Osteocyte (in vitro differentiated cells): ENCODE measurements around the gene PPAN. TPM values are rescaled to one million over a fixed set of nuclear protein-coding genes. Genes with fewer than 3 reads are reported as not detected.
A peak's percentile ranks its signal among the peaks of the same experiment; 100 is the strongest.

Source experiments
- DNase-seq: peaks from one replicate; pipeline ENCODE4 v3.0.0; 2021; ENCODE audit warnings: mixed read lengths; ENCODE audit not compliant: unreplicated experiment; ENCODE audit errors: extremely low spot score
- H3K27ac Mint-ChIP-seq: one replicate; pipeline ENCODE4 v1.8.0; 2021; ENCODE audit warnings: mild to moderate bottlenecking, mixed read lengths; ENCODE audit not compliant: unreplicated experiment
- H3K27me3 Mint-ChIP-seq: one replicate; pipeline ENCODE4 v1.8.0; 2021; ENCODE audit warnings: mixed read lengths; ENCODE audit not compliant: unreplicated experiment
- H3K36me3 Mint-ChIP-seq: one replicate; pipeline ENCODE4 v1.8.0; 2021; ENCODE audit warnings: mixed read lengths; ENCODE audit not compliant: unreplicated experiment
- H3K4me1 Mint-ChIP-seq: one replicate; pipeline ENCODE4 v1.8.0; 2021; ENCODE audit warnings: mixed read lengths; ENCODE audit not compliant: unreplicated experiment
- H3K4me3 Mint-ChIP-seq: one replicate; pipeline ENCODE4 v1.8.0; 2021; ENCODE audit warnings: mild to moderate bottlenecking, moderate library complexity, mixed read lengths; ENCODE audit not compliant: unreplicated experiment
- H3K9me3 Mint-ChIP-seq: one replicate; pipeline ENCODE4 v1.8.0; 2021; ENCODE audit warnings: mixed read lengths; ENCODE audit not compliant: unreplicated experiment
- total RNA-seq: library from RNA; stranded (reverse); gene quantifications from 2 replicates; pipeline ENCODE4 v1.2.1, GENCODE V29; 2021
- TF ChIP-seq, protein P1 (sequence below): fragments of 200-600 bp; sonication (generic); IDR thresholded peaks from 2 replicates; pipeline ENCODE4 v1.5.0; 2021; ENCODE audit warnings: antibody characterized with exemption, mild to moderate bottlenecking, moderate library complexity

The PPAN gene
- total RNA-seq, 1 donor from 2014 or later = 40.9 TPM

DNA sequence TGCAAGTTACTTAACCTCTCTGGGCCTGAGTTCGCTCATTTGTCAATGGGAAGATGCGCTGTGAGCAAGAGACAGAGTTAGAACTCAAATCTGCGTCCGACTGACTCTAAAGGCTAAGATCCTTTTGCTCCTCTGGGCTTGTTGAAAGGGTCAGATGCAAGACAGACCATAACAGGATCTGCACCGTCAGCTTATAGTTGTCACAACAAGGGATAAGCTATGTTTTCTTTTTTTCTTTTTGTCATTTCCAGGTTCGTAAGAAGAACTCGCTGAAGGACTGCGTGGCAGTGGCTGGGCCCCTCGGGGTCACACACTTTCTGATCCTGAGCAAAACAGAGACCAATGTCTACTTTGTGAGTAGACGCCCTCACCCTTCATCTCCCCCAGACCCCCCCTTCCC is 1.1 kb downstream of the PPAN start:
- Mint-ChIP-seq H3K9me3 (no peaks in the 10 kb centered on the region), H3K36me3 (peaks cover 18% of the 10 kb centered on the region), H3K27me3 (no peaks in the 10 kb centered on the region), H3K4me3 (peak overlapping the region; percentile 82), H3K27ac (peak overlapping the region; percentile 73), H3K4me1 (peaks cover 14% of the 10 kb centered on the region)
- DNase-seq = no peak
- TF ChIP-seq, protein P1, sequence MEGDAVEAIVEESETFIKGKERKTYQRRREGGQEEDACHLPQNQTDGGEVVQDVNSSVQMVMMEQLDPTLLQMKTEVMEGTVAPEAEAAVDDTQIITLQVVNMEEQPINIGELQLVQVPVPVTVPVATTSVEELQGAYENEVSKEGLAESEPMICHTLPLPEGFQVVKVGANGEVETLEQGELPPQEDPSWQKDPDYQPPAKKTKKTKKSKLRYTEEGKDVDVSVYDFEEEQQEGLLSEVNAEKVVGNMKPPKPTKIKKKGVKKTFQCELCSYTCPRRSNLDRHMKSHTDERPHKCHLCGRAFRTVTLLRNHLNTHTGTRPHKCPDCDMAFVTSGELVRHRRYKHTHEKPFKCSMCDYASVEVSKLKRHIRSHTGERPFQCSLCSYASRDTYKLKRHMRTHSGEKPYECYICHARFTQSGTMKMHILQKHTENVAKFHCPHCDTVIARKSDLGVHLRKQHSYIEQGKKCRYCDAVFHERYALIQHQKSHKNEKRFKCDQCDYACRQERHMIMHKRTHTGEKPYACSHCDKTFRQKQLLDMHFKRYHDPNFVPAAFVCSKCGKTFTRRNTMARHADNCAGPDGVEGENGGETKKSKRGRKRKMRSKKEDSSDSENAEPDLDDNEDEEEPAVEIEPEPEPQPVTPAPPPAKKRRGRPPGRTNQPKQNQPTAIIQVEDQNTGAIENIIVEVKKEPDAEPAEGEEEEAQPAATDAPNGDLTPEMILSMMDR = no peak

DNA sequence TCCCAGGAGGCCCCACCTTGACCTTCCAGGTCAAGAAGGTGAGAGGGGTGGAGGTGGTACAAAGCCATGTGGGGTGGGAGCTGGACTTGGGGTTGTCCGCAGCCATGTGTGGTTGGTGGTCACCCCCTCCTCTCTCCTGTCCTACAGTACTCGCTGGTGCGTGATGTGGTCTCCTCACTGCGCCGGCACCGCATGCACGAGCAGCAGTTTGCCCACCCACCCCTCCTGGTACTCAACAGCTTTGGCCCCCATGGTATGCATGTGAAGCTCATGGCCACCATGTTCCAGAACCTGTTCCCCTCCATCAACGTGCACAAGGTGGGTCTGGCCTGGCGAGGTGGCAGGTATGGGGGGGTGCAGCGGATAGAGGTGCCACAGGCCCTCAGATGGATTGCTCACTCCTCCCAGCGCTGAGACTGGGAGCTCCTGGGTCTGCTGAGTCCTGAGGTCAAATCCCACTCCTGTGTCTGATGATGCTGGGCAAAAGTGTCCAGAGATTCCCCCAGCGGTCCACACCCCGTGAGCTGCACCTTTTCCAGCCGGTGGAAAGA is 1.7 kb downstream of the PPAN start:
- no peak for DNase-seq
- Mint-ChIP-seq H3K4me3 (peak overlapping the region; percentile 82), H3K36me3 (peaks cover 18% of the 10 kb centered on the region), H3K27me3 (no peaks in the 10 kb centered on the region), H3K27ac (no peak overlapping the region), H3K9me3 (no peaks in the 10 kb centered on the region), H3K4me1 (peaks cover 19% of the 10 kb centered on the region)
- TF ChIP-seq, protein P1 = no peak

DNA sequence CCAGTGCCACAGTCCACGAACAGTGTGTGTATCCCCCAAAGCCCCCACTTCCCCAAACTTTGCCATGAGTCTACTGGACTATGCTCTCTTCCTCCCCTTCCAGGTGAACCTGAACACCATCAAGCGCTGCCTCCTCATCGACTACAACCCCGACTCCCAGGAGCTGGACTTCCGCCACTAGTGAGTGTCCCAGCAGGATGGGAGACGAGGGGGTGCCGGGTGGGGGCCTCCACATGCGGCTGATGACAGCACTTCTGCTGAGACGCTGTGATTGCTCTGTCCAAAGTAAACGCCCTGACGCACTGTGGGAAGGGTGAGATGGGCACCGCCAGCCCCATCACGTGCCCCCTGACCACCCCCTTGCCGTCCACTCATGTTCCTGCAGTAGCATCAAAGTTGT is 3.4 kb downstream of the PPAN start:
- DNase-seq = no peak
- Mint-ChIP-seq H3K4me1 (peaks cover 20% of the 10 kb centered on the region), H3K36me3 (peaks cover 18% of the 10 kb centered on the region), H3K27me3 (no peaks in the 10 kb centered on the region), H3K4me3 (no peak overlapping the region), H3K27ac (no peak overlapping the region), H3K9me3 (no peaks in the 10 kb centered on the region)
- TF ChIP-seq, protein P1 = no peak

DNA sequence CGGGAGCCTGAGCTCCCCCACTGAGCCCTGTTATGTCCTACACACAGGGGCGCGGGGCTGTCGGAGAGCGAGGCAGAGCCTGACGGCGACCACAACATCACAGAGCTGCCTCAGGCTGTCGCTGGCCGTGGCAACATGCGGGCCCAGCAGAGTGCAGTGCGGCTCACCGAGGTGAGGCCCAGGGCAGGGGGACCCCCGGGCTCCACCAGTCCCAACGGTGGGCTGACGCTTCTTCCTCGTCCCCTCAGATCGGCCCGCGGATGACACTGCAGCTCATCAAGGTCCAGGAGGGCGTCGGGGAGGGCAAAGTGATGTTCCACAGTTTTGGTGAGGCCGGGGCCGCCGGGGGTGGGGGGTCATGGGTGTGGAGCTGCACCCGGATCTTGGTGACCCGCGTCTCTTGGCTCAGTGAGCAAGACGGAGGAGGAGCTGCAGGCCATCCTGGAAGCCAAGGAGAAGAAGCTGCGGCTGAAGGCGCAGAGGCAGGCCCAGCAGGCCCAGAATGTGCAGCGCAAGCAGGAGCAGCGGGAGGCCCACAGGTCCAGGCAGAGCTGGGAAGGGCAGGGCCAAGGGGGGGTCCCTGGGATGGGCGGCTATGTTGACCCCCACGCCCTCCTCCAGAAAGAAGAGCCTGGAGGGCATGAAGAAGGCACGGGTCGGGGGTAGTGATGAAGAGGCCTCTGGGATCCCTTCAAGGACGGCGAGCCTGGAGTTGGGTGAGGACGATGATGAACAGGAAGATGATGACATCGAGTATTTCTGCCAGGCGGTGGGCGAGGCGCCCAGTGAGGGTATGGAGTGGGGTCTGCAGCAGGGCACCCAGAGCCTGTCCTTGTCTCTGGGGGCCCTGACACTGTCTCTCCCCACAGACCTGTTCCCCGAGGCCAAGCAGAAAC is 4.2 kb downstream of the PPAN start:
- Mint-ChIP-seq H3K9me3 (no peaks in the 10 kb centered on the region), H3K4me3 (no peak overlapping the region), H3K27me3 (no peaks in the 10 kb centered on the region), H3K27ac (no peak overlapping the region), H3K36me3 (peaks cover 18% of the 10 kb centered on the region), H3K4me1 (peaks cover 20% of the 10 kb centered on the region)
- no peak for DNase-seq
- TF ChIP-seq, protein P1 = no peak

DNA sequence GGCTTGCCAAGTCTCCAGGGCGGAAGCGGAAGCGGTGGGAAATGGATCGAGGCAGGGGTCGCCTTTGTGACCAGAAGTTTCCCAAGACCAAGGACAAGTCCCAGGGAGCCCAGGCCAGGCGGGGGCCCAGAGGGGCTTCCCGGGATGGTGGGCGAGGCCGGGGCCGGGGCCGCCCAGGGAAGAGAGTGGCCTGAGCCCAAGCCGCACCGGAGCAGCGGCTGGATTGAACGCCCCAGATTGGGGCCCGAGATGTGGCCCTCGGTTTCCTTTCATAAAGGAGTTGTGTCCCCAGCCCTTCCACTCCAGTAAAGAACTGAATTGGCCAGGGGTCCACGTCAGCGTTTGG is 4.8 kb downstream of the PPAN start:
- TF ChIP-seq, protein P1 = no peak
- H3K27ac Mint-ChIP-seq = no peak overlapping the region
- DNase-seq = no peak
- H3K4me1 Mint-ChIP-seq = peaks cover 19% of the 10 kb centered on the region
- no peak overlapping the region for H3K4me3 Mint-ChIP-seq
- peaks cover 19% of the 10 kb centered on the region for H3K36me3 Mint-ChIP-seq
- H3K27me3 Mint-ChIP-seq = no peaks in the 10 kb centered on the region
- no peaks in the 10 kb centered on the region for H3K9me3 Mint-ChIP-seq
